AG20443 (cell line): Measurements from ENCODE around the gene CFL1.
"Not testable (repeated sequence)": the region's sequence is repeated elsewhere in the genome, so short reads cannot be mapped to it uniquely, and the experiment has no call there.

Experiments
- DNase-seq: peaks from one replicate; pipeline ENCODE4 v3.0.0; 2012; ENCODE audit warnings: low spot score, mixed read lengths

Gene CFL1

DNA sequence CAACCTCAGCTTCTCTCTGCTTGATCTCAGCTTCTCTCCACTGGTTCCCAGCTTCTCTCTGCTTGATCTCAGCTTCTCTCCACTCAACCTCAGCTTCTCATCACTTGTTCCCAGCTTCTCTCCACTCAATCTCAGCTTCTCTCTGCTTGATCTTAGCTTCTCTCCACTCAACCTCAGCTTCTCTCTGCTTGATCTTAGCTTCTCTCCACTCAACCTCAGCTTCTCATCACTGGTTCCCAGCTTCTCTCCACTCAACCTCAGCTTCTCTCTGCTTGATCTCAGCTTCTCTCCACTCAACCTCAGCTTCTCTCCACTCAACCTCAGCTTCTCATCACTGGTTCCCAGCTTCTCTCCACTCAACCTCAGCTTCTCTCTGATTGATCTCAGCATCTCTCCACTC is 25.7 kb downstream of the CFL1 start:
- DNase-seq, result not testable (repeated sequence)

GRCh38 chr11:65829459-65829858 is 28.5 kb downstream of the CFL1 start:
- no peak for DNase-seq

GRCh38 chr11:65826984-65827735 is 30.8 kb downstream of the CFL1 start:
- DNase-seq, result no peak

DNA sequence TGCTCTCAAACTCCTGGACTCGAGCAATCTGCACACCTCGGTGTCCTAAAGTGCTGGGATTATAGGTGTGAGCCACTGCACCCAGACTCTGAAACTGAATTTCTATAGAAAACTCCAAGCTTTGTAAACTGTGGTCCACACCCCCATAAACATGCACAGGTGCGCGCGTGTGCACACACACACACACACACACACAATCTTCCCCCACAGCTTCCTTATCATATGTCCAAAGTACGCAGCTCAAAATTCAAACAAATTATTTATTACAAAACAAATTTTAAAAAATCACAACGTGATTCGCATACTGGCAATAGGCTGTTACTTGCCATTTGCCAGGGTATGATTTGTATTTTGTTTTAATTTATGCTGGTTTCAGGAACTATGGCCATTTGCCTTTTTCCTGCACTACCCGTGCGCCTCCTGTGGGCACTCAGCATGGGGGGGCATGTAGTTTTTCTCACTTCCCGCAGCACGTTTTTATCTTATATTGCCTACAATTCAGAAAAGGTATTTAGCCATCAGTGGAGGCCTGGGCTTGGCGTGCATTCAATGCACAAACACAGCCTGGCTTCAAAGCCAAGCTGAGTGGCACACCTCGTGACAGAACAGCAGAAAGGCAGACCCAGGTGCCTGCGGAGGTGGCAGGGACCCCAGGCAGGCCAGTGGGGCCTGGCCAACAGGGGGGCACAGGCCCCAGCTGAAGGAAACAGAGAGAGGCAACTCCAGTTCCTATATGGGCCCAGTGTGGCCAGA is 35.0 kb downstream of the CFL1 start:
- no peak for DNase-seq

DNA sequence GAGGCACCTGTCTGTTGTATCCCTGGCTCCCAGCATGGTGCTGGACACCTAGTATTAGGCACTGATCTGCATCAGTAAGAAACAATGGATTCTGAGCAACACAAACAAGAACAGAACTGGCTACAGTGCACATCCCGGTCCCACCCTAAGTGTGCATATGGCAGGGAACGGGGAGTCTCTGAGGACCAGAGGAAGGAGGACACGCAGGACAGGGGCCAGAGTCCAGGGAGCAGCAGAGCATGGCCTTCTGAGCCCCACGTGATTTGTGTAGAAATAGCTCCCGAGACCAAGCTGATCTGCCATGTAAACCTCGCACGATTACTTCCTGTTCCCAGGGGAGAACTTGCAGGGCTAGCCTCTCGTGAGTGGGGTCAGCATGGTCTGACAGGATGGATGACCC is 36.9 kb downstream of the CFL1 start:
- no peak for DNase-seq

DNA sequence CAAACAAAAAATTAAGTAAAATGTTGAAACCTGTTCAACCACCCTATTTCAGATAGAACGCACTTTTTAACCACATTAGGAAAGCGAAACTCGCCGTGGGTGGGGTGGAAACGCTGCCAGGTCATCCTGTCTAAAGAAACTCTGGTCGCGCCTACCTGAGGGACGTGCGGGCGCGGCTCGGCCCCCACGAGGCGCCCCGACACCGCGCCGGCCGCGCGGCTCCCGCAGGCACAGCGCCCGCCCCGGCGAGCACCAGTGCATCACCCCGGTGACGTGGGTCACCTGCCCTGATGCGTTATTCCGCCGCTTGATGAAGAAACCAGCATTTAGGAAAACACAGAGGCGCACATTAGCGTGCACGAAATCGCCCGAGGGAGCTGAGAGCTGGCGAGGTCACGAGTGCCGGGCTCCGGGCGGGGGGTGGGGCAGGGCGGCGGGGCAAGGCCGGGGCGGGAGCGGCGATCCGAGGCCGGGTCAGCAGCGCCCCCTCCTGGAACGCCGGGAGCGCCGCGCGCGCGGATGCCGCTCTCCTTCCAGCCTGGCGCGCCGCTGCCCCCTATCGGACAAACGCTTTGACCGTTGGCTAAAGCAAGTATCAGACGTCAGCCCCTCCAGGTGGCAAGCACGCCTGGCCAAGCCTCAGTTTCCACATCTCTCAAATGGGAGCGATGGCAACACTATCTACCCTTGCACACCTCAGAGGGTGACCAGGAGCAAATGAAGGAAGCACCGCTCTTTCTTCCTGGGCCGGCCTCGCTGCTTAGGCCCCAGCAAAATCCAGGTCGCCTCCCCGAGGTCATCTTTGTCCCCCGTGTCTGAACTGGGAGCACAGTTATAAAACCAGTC is 39.9 kb downstream of the CFL1 start:
- peak; percentile 98 for DNase-seq

DNA sequence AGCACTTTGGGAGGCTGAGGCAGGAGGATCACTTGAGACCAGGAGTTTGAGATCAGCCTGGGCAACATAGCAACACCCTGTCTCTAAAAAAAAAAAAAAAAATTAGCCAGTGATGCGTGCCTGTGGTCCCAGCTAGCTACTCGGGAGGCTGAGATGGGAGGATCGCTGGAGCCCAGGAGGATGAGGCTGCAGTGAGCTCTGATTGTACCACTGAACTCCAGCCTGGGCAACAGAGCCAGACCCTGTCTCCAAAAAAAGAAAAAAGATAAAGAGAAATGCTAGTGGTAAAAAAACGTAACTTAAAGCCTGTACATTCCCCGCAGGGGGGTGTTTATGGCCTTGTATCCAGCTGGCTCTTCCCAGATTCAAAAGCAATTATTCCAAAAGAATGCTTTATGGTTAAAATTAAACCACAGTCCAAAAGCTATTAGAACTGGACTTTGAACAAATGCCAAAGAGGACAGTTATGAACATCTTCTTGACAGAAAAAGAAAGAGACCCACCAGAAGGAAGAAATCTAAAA is 40.6 kb downstream of the CFL1 start:
- DNase-seq, result no peak

DNA sequence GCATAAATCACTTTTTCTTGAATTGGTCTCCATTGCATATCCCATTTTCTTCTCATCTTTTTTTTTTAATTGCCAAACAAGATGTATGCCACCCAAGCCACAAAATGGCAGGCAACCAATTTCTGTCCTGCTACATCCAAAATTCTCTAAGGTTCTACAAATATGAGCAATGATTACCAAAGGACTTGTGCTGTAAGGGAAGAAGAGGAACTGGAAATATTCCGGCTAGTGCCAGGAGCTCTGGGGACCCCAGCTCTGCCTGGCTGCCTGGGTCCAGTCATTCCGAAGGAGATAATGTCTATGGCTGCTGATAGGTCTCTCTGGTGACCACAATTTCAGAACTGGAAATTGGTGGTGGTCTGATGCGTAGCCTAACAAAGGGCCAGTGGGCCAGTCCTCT is 41.3 kb downstream of the CFL1 start:
- DNase-seq, result no peak

GRCh38 chr11:65814986-65815565 is 42.9 kb downstream of the CFL1 start:
- DNase-seq, result no peak

GRCh38 chr11:65814131-65814985 is 43.6 kb downstream of the CFL1 start:
- DNase-seq, result no peak

DNA sequence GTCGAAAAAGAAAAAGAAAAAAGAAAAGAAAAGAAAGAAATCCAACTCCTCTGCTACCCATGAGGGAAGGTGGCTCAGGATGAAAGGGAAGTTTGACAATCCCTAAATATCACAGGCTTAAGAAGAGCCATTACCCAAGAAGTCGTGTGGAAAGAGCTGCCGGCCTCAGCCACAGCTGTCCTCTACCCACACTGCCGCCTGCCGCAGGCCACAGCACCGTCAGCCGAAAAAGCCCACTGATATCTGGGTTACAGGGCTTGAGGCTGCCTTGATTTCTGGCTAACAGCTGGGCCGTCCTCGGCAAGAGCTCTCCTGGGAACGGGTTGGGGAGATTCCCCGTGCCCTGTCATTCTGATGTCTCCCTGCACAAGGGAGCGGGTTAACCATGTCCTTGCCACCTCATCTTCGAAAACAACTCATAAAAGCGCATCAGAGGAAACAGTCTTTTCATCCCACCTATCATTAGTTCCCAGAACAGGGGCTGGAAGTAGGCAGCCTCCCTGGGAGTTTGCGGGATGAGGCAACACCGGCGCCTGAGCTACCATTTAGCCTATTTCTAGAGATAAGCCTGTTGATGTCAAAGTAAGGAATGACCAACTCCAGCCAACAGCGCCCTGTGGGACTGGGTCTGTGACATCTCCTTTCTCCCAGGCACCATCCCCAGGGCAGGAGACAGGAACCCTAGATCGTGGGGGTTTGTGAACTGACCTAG is 46.1 kb downstream of the CFL1 start:
- DNase-seq, result no peak

DNA sequence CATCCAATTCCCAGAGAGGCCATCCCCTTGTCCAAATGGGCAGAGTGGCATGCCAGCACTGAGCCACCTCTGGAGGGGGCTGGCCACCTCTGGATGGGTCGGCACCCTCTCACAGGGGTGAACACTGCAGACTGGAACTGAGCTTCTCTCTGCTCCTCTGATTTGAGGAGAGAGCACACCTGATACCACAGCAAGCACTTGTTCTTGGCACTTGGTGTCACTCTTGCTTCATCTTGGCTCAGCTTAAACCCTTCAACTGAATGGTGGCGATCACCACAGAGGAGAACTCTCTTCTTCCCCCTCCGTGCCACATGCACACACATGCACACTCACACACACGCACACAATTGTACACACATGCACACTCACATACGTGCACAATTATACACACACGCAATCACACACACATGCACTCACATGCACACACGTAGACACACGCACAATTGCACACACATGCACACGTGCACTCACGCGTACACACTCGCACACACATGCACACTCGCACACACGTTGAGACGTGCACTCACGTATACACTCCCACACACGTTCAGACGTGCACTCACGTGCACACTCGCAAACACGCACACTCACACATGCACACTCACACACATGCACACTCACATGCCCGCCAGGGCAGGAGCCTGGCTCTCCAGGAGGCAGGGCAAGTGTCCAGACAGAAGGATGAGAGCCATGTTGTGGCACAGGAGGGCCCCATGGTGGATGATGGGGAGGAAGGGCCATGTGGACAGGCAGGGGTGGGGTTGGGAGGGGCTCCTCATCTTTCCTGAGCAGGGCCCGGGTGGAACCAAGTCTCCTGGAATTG is 47.7 kb downstream of the CFL1 start:
- no peak for DNase-seq

DNA sequence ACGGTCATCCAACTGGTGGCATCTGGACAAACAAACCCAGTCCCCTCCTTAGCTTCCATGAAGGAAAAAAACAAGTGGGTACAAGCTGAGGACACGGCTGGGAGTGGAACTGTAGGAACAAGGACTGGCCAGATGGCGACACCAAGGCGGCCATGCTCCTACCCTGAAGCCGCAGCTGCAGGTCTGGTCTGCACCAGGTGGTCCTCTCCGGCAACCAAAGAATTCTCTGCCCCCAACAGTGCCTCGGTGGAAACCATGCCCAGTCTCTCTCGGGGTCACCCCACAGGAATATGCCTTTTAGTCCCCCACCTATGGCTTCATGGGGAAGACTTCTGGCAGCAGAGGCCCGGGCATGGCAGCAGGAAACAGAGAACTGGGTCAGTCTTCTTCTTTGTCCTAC is 48.5 kb downstream of the CFL1 start:
- no peak for DNase-seq

- DNase-seq, result no peak
These were observed 49.1 kb downstream of the CFL1 start for GRCh38 chr11:65808744-65809341.

DNA sequence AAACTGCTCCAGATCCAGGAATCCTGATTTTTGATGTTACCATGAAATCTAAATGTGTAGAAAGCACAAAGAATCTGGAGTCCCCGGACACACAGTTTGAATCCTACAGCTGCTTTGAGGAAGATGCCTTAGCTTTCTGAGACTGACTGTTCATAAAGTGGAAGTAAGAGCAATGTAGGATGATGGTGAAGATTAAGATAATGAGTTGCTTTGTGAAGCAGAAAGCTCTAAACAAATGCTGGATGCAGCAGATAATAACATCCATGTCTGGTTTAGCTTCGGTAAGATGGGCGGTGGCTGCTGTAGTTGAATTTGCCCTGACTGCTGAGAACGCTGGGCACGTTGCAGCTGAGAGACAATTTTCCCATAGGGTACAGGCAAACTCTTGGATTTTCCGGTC is 51.0 kb downstream of the CFL1 start:
- DNase-seq, result no peak
